Measurements from ENCODE around the gene MMP3.

Gene MMP3

DNA sequence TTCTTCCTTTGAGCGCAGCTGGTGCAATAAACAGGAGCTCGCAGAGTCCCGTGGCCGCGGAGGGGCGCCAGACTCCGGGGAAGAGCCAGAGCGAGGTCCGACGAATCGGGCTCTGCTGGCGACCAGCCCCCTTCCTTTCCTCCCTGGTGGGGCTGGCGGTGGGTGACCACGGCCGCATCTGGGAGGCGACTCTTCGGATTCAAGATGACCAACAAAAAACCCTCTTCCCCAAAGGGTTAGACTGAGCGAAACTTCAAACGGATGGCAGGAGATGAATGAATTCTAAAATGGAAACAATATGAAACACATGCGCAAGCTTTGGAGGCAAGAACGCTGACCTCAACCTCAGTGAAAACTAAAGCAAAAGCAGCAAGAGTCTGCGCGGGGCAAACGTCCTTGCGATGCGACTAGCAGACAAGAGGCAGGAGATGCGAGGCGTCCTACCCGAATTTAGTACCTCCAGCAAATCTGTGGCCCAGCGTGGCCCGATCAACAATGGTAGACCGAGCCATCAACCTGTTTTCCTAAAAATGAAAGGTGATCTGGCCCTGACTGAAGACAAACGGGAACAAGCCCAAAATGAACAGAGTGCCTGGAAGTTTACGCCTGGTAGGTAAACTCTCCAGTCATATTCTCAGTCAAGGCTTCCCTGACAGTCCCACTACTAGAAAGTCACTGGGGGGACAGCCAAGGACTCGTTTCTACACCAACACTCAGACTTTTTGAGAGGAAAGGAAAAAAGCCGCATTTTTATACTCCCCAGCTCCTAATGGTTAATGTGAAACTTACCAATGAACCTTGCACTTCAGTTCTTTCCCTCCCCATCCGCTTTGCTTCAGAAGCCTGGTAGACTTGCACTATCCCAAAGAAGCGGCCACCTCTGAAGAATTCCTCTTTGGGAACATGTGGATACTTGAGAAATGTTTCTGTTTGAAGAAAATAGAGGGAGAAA, 11.6 kb downstream of the MMP3 start:
- DNase-seq, result no peak

- DNase-seq, result no peak
Measured at GRCh38 chr11:102831128-102831488, 12.3 kb downstream of the MMP3 start.

DNA sequence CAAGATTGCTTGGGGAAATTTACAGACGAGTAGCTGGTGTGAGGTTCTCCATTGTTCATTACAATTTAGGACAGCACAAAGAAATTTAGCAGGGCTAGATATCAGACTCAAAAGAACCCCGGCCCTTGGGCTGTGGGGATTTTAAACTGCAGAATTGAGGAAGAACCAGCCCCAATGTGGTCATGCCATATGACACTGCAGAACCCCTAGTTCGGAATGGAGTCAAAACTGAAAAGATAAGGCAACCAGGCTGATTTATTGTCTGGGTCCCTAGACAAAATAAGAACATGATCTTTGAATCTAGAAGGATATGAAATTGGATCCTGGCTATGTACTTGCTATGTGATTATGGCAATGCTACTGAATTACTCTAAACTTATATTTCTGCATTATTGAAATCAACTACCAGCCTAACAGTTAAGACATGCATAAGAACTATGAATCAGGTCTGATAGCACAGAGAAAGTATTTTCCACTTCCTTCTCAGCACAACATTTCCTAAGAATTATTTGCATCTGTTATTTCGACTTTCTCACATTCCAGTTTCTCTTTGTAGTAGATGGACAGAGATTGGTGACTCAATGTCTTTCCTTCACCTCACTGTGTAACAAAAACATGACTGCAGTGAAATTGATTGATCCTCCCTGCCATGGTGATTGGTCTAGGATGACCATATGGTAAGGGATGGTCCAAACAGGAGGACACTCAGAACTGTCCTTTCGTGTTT, 13.2 kb downstream of the MMP3 start:
- no peak for DNase-seq

DNA sequence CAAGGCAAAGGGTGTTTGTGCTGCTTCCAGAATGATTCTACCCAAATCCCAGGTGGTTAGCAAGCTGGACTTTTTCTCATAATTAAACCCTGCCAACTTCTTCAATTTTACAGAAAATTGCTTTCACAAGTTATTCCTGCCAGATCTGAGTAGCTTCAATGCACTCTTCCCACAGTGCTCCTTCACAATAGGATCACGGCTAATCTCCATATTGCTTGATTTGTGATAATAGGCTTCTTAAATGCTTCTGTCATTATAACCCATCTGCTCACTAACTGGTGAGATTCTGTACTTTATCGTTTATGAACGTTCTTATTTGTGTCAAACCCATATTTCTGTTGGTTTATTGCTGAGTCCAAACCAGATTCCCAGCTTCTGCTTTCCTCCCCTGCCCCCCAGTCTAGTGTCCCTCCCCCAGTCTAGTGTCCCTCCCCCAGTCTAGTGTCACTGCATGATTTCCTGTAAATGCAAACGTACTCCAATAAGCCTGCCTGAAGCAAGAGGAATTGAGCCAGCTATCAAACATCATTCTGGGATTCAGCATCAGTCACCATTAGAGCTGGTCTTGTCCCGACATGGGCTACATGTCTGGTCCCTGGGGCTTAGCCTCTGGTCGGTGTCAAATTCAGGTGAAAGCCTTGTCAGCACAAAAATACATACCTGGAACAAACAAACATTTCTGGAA, 14.0 kb downstream of the MMP3 start:
- DNase-seq, result no peak

GRCh38 chr11:102824556-102824955, 18.9 kb downstream of the MMP3 start:
- no peak for DNase-seq

GRCh38 chr11:102819491-102819890, 23.9 kb downstream of the MMP3 start:
- no peak for DNase-seq

- DNase-seq, result no peak
Measured at GRCh38 chr11:102813484-102813883, 29.9 kb downstream of the MMP3 start.

- no peak for DNase-seq
Measured at GRCh38 chr11:102812188-102812587, 31.2 kb downstream of the MMP3 start.

GRCh38 chr11:102810950-102811660, 32.3 kb downstream of the MMP3 start:
- DNase-seq, result no peak

DNA sequence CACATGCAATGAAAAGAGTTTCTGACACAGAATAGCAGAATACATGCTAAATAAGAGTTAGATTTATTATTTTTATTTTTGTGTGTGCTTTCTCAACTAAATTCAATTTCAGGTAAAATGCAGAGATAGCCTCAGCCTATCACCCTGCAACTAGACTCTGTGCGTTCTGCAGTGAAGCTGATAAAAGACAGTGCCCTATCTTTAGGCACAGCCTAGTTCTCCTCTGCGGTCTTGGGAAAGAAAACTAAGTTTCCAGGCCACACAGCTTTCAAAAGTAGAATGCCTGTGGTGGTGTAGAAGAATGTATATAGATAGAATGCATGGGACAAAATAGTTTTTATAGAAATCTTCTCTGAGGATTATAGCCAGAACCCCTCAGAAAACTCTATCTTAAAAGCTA, 33.4 kb downstream of the MMP3 start:
- DNase-seq, result no peak

DNA sequence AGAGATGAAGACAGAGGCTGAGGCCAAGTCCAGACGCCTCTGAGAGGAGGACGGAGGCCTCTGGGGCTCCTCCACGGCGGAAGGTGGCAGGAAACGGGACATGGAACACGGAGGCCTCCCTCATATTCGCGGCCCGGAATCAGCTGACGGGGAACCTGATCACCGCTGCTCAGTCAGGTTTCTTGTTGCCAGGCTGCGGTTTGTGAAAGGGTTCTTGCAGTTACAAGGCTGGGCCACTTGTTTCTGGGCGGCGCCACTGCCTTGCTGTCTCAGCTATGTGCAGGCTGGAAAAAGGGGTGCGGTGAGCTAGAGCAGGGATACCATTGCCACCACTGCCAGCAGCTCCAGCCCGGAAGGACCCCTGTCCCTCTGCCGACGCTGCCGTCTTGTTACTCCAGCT, 35.5 kb downstream of the MMP3 start:
- DNase-seq, result no peak

- no peak for DNase-seq
Measured at GRCh38 chr11:102806296-102806695, 37.1 kb downstream of the MMP3 start.

- DNase-seq, result no peak
Measured at GRCh38 chr11:102802341-102802740, 41.1 kb downstream of the MMP3 start.

DNA sequence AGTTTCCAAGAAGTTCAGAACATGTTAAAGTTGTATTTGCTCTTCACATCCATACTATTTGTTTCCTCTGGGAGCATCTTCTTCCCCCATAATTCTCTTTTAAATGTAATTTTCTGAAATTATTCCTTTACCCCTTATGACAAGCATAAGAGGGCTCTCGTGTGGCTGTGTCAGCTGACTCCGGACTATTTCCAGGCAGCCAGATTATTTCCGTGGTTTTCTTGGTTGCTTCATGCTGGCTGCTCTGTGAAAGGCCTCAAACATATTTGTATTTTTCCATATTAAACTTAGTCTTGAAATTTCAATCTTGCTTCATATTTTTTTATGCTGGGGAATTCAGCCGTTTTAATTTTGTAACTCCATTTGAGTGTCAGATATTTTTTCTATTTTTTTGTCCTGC, 42.6 kb downstream of the MMP3 start:
- DNase-seq, result no peak

- no peak for DNase-seq
Measured at GRCh38 chr11:102799681-102800340, 43.6 kb downstream of the MMP3 start.

DNA sequence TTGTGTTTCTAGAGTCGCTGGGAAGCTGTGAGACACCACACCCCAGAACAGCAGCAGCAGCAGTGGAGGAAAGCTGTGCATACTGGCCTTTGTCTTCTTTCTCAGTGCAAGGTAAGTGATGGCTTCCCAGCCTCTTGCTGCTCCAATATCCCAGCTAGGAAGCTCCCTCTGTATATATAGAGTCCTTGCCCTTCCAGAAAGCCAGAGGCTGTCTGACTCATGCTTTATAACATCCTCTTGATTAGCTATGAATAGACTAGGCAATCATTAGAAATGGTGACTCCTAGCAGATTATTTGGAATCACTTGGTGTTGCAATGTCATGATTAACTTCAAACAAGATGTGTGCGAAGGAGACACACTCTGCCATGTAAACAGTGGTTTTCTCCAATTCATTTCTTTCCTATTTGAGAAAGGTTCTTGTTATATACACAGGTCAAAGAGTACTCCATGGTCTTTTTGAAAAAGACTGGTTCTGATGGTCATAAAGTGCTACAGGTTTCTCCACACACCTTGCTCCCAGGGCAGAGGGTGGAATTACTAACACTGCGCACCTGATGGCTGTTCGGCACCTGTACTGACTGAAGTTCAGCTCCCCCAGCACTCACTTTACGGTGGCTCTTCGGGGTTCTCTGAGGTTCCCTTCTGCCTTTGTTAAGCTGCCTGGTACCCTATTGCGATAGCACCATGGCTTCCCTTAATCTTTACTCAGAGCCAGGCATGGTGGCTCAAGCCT, 45.2 kb downstream of the MMP3 start, which contains the start of gene MMP1:
MMP1 (minus strand) TSS at position 149 of the 735 bp plus-strand sequence; CDS start at position 81, 68 bp downstream.
- no peak for DNase-seq

GRCh38 chr11:102794382-102794781, 49.0 kb downstream of the MMP3 start:
- DNase-seq, result no peak

DNA sequence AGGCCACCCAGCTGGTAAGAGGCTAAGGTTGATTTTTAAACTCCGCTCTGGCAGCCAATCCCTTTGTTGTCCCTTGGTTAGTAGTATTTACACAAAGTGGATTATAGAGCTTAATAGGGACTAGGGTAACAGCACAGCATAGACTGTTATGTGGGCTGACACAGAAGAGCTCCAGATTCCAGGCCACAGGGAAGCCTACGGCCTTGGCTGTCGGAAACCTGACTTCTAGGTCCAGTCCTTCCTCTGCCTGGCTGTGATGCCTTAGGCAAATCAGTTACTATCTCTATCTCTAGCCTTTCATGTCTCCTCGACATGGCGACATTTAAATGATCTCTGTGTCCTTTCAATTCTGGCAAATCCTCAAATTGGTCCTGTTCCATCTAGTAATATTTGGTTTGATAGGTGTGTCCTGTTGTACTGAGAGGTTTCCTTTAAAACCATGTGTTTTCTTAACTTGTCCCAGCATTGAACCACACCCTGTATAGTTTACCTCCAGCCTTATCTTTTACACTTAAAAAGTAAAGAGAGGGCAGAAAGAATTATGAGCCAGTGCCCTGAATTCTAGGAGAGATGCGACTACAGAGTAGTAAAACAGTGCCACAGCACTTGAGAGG, 49.6 kb downstream of the MMP3 start:
- DNase-seq, result no peak

DNA sequence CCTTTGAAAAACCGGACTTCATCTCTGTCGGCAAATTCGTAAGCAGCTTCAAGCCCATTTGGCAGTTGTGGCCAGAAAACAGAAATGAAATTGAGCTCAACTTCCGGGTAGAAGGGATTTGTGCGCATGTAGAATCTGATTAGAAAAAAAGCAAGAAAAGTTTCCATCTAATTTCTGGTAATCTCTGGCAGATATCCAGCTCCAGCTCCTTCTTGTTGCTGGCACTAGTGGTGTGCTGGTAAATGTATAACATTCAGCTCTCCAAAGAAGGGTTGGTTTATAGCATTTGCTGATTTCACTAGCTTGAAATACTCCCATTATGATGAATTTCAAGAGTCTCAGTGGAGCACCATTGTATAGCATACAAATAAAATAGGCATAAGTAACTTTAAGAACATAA, 50.8 kb downstream of the MMP3 start:
- no peak for DNase-seq

DNA sequence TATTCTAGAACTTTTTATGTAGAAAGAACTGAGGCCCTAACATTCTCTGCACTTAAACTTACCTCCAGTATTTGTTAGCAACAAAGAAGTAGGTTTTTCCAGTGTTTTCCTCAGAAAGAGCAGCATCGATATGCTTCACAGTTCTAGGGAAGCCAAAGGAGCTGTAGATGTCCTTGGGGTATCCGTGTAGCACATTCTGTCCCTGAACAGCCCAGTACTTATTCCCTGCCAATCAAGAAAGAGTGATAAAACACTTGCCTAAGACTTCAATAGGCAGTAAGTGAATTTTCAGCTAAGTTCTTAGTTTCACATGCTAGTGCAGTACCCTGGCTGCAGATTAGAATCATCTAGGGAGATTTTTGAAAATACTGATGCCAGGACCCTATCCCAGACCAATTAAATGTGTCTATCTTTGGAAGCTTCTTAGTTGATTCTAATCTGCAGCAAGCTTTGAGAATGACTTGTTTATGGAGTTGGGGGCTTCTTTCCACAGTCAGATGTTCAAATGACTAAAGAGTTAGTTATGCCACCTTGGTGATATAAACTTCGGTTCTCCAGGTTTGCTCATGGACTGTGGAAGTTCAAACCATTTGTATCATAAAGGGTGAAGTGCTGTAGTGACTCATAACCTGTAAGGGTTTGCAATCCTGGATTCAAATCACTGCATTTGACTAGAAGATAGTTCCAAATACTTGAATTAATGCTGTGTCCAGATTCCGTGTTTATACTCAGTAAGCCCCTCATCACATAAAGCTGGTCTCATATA, 52.0 kb downstream of the MMP3 start:
- no peak for DNase-seq

All from stimulated activated CD4-positive, alpha-beta T cell treated with anti-CD3 and anti-CD28 coated beads, Interleukin-4, amount 100 ng/mL, for 4 hours (primary cell).